RKO (cell line): ENCODE measurements around the gene RAC3.

Source experiments
- DNase-seq: peaks from one replicate; pipeline ENCODE4 v3.0.0-alpha.2; 2016; ENCODE audit warnings: low spot score

Gene RAC3

GRCh38 chr17:81999587-81999975 lies 31.9 kb upstream of the RAC3 start:
- no peak for DNase-seq

GRCh38 chr17:81999976-82000802 lies 31.3 kb upstream of the RAC3 start:
- no peak for DNase-seq

GRCh38 chr17:82000803-82001570 lies 30.5 kb upstream of the RAC3 start:
- DNase-seq, result no peak

- DNase-seq, result no peak
These were observed 29.9 kb upstream of the RAC3 start for GRCh38 chr17:82001571-82002056.

GRCh38 chr17:82003411-82004381 lies 27.8 kb upstream of the RAC3 start:
- DNase-seq, result peak; percentile 93

GRCh38 chr17:82004517-82005455 lies 26.7 kb upstream of the RAC3 start:
- DNase-seq, result no peak

GRCh38 chr17:82005701-82006348 lies 25.7 kb upstream of the RAC3 start:
- DNase-seq, result no peak

- DNase-seq, result no peak
These were observed 24.8 kb upstream of the RAC3 start for GRCh38 chr17:82006468-82007227.

GRCh38 chr17:82007228-82007494 lies 24.3 kb upstream of the RAC3 start:
- no peak for DNase-seq

GRCh38 chr17:82007495-82008257 lies 23.8 kb upstream of the RAC3 start:
- DNase-seq, result no peak

- no peak for DNase-seq
These were observed 23.1 kb upstream of the RAC3 start for GRCh38 chr17:82008258-82008940.

- no peak for DNase-seq
These were observed 22.5 kb upstream of the RAC3 start for GRCh38 chr17:82008941-82009405.

GRCh38 chr17:82009413-82009812 lies 22.1 kb upstream of the RAC3 start:
- DNase-seq, result no peak

GRCh38 chr17:82010575-82011525 lies 20.6 kb upstream of the RAC3 start:
- DNase-seq, result no peak

- no peak for DNase-seq
These were observed 19.8 kb upstream of the RAC3 start for GRCh38 chr17:82011617-82012187.

GRCh38 chr17:82012261-82012639 lies 19.2 kb upstream of the RAC3 start:
- DNase-seq, result no peak
